ENCODE measurements around the gene CARD10.
"Not testable (repeated sequence)": the region's sequence is repeated elsewhere in the genome, so short reads cannot be mapped to it uniquely, and the experiment has no call there.

CARD10 gene

GRCh38 chr22:37556710-37557109 lies 37.5 kb upstream of the CARD10 start:
- no peak for DNase-seq (ENCODE audit: low spot score)

- no peak for DNase-seq (ENCODE audit: low spot score)
Measured at GRCh38 chr22:37555029-37555428, 35.8 kb upstream of the CARD10 start.

- DNase-seq (ENCODE audit: low spot score) = no peak
Measured at GRCh38 chr22:37553725-37554124, 34.5 kb upstream of the CARD10 start.

GRCh38 chr22:37552524-37553163 lies 33.4 kb upstream of the CARD10 start:
- no peak for DNase-seq (ENCODE audit: low spot score)

- no peak for DNase-seq (ENCODE audit: low spot score)
Measured at GRCh38 chr22:37551981-37552380, 32.8 kb upstream of the CARD10 start.

- DNase-seq (ENCODE audit: low spot score) = not testable (repeated sequence)
Measured at GRCh38 chr22:37550921-37551320, 31.7 kb upstream of the CARD10 start.

- DNase-seq (ENCODE audit: low spot score) = no peak
Measured at GRCh38 chr22:37549704-37550059, 30.5 kb upstream of the CARD10 start.

GRCh38 chr22:37547251-37547741 lies 28.1 kb upstream of the CARD10 start:
- DNase-seq (ENCODE audit: low spot score) = no peak

- DNase-seq (ENCODE audit: low spot score) = no peak
Measured at GRCh38 chr22:37546437-37547250, 27.4 kb upstream of the CARD10 start.

GRCh38 chr22:37545703-37546436 lies 26.7 kb upstream of the CARD10 start:
- DNase-seq (ENCODE audit: low spot score) = no peak

GRCh38 chr22:37544955-37545702 lies 25.9 kb upstream of the CARD10 start:
- peak; percentile 23 for DNase-seq (ENCODE audit: low spot score)

GRCh38 chr22:37542959-37543358 lies 23.7 kb upstream of the CARD10 start:
- no peak for DNase-seq (ENCODE audit: low spot score)

- not testable (repeated sequence) for DNase-seq (ENCODE audit: low spot score)
Measured at GRCh38 chr22:37542416-37542815, 23.2 kb upstream of the CARD10 start.

- DNase-seq (ENCODE audit: low spot score) = not testable (repeated sequence)
Measured at GRCh38 chr22:37539790-37540189, 20.6 kb upstream of the CARD10 start.

GRCh38 chr22:37538590-37539357 lies 19.6 kb upstream of the CARD10 start:
- DNase-seq (ENCODE audit: low spot score) = peak; percentile 91

- no peak for DNase-seq (ENCODE audit: low spot score)
Measured at GRCh38 chr22:37535159-37535558, 15.9 kb upstream of the CARD10 start.

GRCh38 chr22:37534445-37534844 lies 15.2 kb upstream of the CARD10 start:
- DNase-seq (ENCODE audit: low spot score) = no peak

GRCh38 chr22:37533995-37534394 lies 14.8 kb upstream of the CARD10 start:
- no peak for DNase-seq (ENCODE audit: low spot score)

GRCh38 chr22:37529652-37530345 lies 10.6 kb upstream of the CARD10 start:
- DNase-seq (ENCODE audit: low spot score) = no peak

- DNase-seq (ENCODE audit: low spot score) = not testable (repeated sequence)
Measured at GRCh38 chr22:37527952-37528351, 8.7 kb upstream of the CARD10 start.
